ENCODE data around the gene SLA2.
A peak's percentile ranks its signal among the peaks of the same experiment; 100 is the strongest.
"Not testable (repeated sequence)": the region's sequence is repeated elsewhere in the genome, so short reads cannot be mapped to it uniquely, and the experiment has no call there.

SLA2 gene

GRCh38 chr20:36645998-36646397, at the start of gene SLA2:
Gene SLA2, minus strand, starts transcription at chr20:36646196. Its CDS starts 4,861 bp downstream, at chr20:36641335.
- no peaks in the 10 kb centered on the region for H3K27me3 Mint-ChIP-seq (ENCODE audit: low read depth)
- no peaks in the 10 kb centered on the region for H3K4me1 Mint-ChIP-seq
- H3K27ac Mint-ChIP-seq: peak within 1 kb of the TSS; percentile 75 to 77 (median 75)
- H3K36me3 Mint-ChIP-seq (ENCODE audit: low read depth): no peaks in the 10 kb centered on the region
- TF ChIP-seq CTCF (IDR thresholded peaks at IDR 0.05; ENCODE audit: unreplicated experiment in 3 of 3): no peak
- H3K4me3 Mint-ChIP-seq: no peak within 1 kb of the TSS
- H3K9me3 Mint-ChIP-seq: no peaks in the 10 kb centered on the region

GRCh38 chr20:36695467-36695866, 49.5 kb upstream of the SLA2 start:
- H3K27ac Mint-ChIP-seq; H3K4me1 Mint-ChIP-seq; H3K9me3 Mint-ChIP-seq; H3K4me3 Mint-ChIP-seq; H3K27me3 Mint-ChIP-seq (ENCODE audit: low read depth): not testable (repeated sequence)
- H3K36me3 Mint-ChIP-seq (ENCODE audit: low read depth): peaks cover 16% of the 10 kb centered on the region

GRCh38 chr20:36688630-36689029, 42.6 kb upstream of the SLA2 start:
- no peak overlapping the region for H3K4me3 Mint-ChIP-seq
- no peaks in the 10 kb centered on the region for H3K4me1 Mint-ChIP-seq
- no peak overlapping the region for H3K27ac Mint-ChIP-seq
- H3K27me3 Mint-ChIP-seq (ENCODE audit: low read depth): no peaks in the 10 kb centered on the region
- no peak for TF ChIP-seq CTCF (IDR thresholded peaks at IDR 0.05; ENCODE audit: unreplicated experiment in 3 of 3)
- H3K36me3 Mint-ChIP-seq (ENCODE audit: low read depth): peaks cover 7% of the 10 kb centered on the region
- H3K9me3 Mint-ChIP-seq: no peaks in the 10 kb centered on the region

GRCh38 chr20:36687850-36688249, 41.9 kb upstream of the SLA2 start:
- TF ChIP-seq CTCF (IDR thresholded peaks at IDR 0.05; ENCODE audit: unreplicated experiment in 3 of 3): no peak
- no peak overlapping the region for H3K4me3 Mint-ChIP-seq
- H3K36me3 Mint-ChIP-seq (ENCODE audit: low read depth): peaks cover 7% of the 10 kb centered on the region
- no peaks in the 10 kb centered on the region for H3K4me1 Mint-ChIP-seq
- H3K27ac Mint-ChIP-seq: no peak overlapping the region
- no peaks in the 10 kb centered on the region for H3K27me3 Mint-ChIP-seq (ENCODE audit: low read depth)
- H3K9me3 Mint-ChIP-seq: no peaks in the 10 kb centered on the region

GRCh38 chr20:36686944-36687343, 40.9 kb upstream of the SLA2 start:
- H3K9me3 Mint-ChIP-seq: no peaks in the 10 kb centered on the region
- no peaks in the 10 kb centered on the region for H3K4me1 Mint-ChIP-seq
- no peak overlapping the region for H3K27ac Mint-ChIP-seq
- H3K36me3 Mint-ChIP-seq (ENCODE audit: low read depth): peaks cover 13% of the 10 kb centered on the region
- no peaks in the 10 kb centered on the region for H3K27me3 Mint-ChIP-seq (ENCODE audit: low read depth)
- H3K4me3 Mint-ChIP-seq: no peak overlapping the region
- TF ChIP-seq CTCF (IDR thresholded peaks at IDR 0.05; ENCODE audit: unreplicated experiment in 3 of 3): no peak

GRCh38 chr20:36686504-36686903, 40.5 kb upstream of the SLA2 start:
- no peaks in the 10 kb centered on the region for H3K9me3 Mint-ChIP-seq

More at GRCh38 chr20:36686504-36686903, 40.5 kb upstream of the SLA2 start:
- no peak overlapping the region for H3K27ac Mint-ChIP-seq
- no peak overlapping the region for H3K4me3 Mint-ChIP-seq
- H3K4me1 Mint-ChIP-seq: no peaks in the 10 kb centered on the region
- no peak for TF ChIP-seq CTCF (IDR thresholded peaks at IDR 0.05; ENCODE audit: unreplicated experiment in 3 of 3)
- no peaks in the 10 kb centered on the region for H3K27me3 Mint-ChIP-seq (ENCODE audit: low read depth)
- H3K36me3 Mint-ChIP-seq (ENCODE audit: low read depth): peaks cover 15% of the 10 kb centered on the region

Data from nephron (organoid).